GM18502 (cell line): ENCODE measurements around the gene OPCML.

ENCODE experiments used
- ATAC-seq: cut with Tn5 transposase; IDR thresholded peaks from one replicate; pipeline ENCODE4 v1.9.1; 2021; ENCODE audit warnings: mild to moderate bottlenecking; ENCODE audit not compliant: unreplicated experiment, poor library complexity

OPCML gene

DNA sequence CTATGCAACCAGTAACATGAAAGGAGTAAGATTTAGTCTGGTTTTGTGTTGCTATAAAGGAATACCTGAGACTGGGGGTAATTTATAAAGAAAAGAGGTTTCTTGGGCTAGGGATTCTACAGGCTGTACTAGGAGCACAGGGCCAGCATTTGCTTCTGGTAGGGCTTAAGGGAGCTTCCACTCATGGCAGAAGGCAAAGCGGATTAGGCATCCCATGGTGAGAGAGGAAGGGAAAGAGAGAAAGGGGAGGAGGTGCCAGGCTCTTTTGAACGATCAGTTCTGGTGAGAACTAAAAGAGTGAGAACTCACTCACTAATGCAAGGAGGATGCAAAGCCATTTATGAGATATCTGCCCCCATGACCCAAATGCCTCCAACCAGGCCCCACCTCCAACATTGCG is 283.2 kb downstream of the OPCML start:
- ATAC-seq: no peak

DNA sequence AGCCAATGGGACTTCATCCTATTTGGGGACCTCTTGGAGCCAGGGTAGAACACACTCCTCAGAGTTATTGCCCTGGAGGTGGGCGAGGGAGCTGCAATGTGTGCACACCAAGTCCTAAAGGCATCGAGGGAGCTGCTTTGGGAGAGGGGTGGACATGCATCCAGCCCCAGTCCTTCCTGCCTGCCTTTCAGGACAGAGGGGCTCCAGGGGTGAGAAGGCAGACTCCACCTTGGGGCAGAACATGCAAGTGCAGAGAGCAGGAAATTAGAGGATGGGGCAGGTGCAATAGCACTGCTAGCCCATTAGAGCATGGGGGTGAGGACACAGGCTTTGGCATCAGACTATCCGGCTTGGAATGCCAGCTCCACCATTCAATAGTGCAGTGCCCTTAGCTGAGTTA is 288.5 kb downstream of the OPCML start:
- ATAC-seq: no peak

DNA sequence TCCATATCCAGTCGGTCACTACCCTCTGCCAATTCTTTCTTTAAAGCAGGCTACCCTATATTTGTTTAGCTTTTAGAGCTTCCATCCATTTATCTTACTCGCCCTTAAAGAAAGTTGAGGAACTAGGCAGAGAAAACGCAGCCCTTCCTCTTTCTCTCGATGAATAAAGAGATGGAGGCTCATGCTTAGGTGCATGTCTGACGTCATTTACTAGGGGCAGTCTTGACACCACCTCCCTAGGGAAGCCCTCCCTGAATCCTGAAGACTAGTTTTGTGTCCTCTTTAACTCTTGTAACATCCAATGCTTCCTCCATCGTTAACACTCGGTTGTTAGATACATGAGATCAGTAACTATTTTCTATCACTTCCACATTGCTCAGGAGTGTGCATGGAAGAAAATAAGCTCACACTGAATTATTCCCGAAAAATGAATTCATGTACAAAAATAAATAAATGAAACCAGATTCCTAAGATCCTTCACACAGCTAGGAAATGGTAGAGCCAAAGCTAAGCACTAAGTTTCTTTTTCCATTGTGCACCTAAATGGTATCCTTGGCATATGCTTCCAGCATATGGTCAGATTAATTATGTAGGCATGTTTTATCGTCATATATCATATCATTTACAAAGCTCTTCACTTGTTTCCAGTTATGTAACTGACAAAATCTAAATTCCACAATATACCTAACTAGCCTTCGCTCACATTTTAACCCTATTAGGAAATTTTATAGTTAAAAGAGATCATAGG is 291.2 kb downstream of the OPCML start:
- no peak for ATAC-seq

DNA sequence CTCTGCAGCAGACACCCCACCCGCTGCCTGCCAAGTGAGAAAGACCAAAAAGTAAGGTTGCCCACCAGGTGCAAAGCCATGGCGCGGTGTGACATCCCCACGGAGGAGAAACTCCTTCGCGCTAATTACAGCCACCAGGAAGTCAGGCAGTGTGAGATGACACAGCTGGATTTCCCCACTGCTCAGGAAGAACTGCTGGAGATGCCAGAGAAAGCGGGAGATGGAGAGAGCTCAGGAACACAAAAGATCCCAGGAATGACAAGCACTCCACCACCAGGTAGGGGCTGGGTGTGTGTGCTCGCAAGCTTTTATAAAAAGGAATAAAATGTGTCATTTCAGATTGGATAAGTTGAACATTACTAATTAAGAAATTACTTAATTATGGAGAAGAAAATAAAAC is 292.7 kb downstream of the OPCML start:
- no peak for ATAC-seq

DNA sequence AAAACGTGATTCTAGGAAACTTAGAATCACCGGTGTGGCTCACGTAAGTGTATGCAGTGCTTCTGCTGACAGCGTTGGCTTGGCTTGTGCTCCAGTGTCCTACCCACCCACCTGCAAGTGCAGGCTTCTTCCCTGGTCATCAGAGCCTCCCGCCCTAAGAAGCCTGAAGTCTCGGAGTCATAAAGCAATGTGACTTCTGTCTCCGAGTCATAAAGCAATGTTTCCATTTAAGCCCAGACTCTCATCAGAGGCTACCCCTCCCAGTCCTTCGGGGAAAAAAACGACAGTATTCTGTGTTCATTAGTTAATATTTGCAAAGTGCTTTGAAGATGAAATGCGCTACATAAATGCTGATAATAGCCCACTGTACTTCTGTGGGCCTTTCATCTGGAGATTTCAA is 293.8 kb downstream of the OPCML start:
- no peak for ATAC-seq

DNA sequence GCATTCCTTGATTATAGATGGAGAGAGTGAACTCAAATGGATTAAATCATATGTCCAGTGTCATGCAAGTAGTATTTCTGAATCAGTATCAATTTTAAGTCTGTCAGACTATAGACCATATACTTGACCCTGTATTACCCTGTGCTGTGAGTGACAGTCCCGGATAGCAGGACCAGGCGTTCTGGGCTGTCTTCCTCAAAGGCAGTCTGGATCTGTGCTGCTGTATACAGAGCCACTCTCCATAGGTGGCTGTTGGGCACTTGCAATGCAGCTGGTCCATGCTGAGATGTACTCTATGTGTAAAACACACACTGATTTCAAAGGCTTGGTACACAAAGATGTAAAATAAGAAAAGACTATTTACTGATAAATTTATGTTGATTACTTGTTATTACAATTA is 294.3 kb downstream of the OPCML start:
- ATAC-seq: no peak

DNA sequence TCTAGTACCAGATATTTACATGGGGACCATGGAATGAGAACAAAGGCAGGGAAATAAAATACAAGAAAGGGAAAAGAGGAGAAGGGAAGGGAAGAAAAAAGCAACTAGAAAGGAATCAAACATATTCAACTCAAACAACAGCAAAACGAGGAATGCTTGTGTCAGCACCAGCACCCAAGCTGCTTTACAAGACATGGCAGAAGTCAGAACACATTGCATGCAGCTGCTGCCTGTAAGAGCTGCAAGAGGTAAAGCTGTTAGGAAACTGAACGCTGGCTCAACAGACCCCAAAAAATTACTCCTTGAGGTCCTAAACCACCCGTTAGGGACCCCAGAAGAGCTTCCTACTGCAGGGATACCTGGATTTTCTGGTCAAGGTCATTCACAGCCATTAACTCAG is 296.9 kb downstream of the OPCML start:
- no peak for ATAC-seq

DNA sequence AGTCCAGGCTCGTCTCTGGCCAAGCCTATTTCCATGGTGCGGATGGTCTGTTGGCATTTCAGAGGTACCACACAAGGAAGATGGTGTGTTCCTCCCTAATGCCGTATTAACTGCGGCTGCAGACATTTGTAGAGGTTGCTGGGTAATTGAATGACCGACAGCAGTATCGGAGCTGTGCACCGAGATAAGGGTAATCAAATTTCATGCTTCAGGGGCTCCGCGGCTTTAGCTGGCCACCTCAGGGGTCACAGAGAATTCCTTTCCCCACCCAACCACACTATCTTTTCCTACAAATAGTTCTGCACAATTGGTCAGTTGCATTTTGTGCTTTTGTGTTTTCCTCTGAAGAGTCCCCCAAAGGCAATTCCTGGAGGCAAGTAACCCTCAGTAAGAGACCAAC is 297.4 kb downstream of the OPCML start:
- no peak for ATAC-seq

DNA sequence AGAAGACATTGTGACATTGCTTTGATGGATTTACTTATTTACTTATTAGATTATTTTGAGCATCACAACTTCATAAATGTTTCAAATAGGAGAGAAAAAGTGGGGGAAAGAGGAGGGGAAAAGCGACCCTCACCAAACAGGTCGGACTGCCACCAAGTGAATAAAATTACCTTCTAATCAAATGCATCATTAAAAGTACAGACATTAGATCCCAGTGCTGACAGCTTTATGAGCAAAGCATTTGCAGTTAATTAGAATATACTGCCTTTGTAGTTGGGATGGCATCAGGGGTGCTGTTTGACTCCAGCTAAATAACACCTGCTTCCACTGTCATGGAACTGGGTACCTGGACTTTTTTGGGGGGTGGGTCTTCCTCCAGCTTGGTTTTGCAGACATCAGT is 299.6 kb downstream of the OPCML start:
- no peak for ATAC-seq

DNA sequence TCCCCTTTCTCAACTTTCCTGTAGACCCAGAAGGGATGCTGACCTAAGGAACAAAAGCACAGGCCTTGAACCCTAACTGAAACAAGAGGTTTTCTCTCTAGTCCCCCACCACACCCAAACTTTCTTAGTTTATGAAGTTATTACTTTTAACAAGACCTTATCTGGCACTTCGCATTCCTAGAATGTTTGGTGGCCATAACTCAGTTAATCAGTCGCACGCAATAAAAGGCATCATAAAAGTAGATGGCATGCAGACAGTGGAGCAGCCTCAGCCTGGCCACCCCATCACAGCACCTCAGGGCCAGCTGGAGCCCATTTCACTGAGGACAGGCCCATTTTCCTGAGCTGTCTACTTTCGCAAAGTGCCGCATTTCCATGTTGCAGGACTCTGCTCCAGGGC is 301.9 kb downstream of the OPCML start:
- no peak for ATAC-seq

DNA sequence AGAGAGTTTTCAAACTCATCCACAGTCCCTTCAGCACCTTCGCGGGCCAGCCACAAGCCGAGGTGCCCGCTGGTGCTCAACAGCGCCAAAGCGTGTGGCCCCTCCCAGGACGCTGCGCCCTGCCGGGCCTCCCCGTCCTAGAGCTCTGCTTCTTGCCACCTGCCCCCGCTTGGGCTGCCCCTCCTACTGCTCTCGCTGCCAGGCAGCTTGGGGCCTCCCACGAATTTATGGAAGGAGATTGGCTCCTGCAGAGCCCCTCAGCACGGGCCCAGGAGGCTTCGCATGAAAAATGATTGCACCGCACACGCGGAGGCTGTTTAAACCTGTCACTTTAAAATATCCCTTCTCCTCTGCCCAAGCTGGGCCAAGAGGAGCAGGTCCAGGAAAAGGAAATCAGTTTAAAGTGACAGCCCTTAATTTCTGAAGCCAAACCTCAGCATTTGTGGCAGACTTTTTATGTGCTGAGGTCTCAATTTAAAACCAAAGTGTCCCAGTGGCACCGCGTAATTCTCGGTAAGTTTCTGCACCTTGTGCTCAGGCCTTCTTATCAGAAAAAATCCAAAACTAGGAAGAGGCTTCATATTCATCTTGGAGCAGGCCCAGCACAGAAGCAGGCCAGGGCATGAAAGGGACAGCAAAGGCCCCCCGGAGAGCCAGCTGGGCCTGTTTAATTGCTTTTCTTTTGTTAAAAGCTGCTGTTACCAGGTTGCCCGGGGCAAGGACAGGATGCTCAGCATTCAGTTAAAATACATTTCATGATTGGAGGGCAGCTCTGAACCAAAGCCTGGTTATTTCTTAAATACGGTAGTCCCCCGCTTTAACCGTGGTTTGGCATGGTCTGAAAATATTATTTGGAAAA is 303.6 kb downstream of the OPCML start:
- no peak for ATAC-seq

DNA sequence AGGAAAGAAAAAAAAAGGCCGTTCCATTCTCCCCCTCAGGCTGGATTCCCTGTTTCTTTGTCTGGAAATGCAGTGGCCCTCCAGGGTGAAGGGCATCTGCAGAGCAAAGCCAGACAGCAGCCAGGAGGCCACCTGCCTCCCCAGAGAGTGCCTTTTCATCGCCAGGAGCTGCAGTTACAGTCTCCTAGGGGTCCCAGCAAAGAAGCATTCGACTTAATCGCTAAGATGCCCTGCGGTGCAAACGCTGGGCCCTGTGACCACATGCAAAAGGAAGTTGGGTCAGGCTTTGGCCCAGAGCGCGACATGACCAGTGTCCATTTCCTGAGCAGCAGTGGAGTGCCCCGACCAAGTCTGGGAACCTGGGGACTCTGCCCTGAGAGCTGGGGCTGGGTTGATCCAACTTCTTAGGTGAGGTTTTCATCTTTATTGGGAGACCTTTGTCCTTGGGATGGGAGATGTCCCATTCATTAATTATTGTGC is 304.6 kb downstream of the OPCML start:
- ATAC-seq: no peak

DNA sequence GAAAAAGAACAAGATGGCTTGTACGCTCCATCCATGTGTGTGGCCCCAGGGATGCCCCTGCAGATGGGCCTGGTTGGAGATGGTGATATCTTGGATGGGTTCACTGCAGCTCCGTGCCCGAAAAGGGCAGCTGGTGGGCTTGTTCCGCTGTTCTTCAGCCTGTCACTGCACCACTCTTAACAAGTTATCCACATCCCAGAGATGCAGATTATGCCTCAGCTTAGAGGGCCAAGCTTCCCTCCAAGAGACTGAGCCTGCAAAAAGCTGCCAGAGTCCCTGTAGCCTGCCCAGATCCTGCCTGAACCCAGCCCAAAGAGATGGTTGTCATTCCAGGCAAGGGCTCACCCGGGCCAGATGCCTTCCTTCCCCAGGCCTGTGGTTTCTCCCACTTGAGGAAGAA is 308.0 kb downstream of the OPCML start:
- no peak for ATAC-seq

DNA sequence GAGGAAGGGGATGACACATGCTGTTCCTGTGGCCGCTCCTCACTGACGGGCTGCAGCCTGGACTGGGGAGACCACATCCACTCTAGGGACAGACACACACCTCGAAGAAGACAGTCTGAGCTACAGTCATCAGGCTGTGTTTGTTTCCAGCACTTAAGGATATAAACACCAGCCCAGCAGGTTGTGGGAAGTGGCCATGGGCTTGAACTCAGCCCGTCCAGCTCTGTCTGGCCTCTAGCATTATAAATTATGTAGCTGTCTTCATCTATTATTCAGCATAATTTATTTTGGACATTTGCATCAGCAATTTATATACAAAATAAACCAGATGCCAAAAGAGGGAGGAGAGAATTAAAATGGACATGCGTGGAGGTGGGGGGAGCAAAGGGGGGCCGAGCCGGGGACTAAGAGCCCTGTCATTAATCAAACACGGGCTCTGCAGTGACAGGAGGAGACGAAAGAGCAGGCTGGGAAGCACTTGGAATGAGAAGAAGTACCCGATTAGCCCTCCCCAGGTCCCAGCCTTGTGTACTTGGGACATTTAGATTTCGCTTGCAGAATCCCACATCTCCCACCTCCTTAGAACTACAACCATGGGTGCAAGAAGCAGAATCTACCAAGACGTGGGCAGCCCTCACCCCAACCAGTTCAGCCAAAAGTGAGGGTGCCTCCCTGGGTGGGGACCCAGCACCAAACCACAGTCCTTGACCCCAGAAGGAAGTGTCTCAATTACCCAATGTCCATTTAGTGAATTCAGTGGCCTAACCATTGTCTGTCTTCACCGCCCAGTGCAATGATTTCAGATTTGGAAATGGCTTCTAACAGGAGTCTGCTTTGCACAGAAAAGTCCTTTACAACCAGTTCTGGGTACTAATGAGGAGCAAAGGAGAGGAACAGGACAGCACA is 309.6 kb downstream of the OPCML start:
- no peak for ATAC-seq

DNA sequence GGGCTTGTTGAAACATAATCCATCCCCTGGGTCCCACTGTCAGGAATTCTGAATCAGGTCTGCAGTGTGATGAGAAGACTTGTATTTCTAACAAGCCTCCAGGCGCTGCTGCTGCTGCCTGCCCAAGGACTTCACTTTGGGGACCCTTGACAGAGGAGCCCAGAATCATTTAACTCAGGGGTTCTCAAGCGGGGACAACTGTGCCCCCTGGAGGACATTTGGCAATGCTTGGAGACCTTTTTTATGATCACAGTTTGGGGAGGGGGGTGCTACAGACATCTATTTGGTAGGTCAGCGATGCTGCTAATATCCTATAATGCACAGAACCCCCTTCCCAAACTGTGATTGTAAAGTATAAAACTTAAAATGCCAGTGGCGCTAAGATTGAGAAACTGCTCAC is 312.8 kb downstream of the OPCML start:
- ATAC-seq: no peak

DNA sequence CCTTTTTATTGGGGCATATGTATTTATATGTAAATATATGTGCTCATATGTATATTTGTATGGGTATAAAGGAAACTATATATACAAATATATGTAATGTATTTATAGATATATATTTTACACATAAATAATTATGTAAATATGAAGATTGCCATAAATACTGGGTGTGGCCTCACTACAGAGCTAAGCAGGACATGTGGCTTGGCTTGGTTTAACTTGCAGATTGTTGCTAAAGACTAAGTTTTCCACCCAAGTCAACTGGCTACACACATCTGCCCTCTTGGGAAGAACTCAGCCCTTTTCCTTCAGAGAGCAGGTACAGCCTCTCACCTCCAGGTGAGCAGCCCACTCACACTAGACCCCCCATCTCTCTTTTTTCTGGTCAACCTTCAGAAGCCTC is 315.5 kb downstream of the OPCML start:
- no peak for ATAC-seq

DNA sequence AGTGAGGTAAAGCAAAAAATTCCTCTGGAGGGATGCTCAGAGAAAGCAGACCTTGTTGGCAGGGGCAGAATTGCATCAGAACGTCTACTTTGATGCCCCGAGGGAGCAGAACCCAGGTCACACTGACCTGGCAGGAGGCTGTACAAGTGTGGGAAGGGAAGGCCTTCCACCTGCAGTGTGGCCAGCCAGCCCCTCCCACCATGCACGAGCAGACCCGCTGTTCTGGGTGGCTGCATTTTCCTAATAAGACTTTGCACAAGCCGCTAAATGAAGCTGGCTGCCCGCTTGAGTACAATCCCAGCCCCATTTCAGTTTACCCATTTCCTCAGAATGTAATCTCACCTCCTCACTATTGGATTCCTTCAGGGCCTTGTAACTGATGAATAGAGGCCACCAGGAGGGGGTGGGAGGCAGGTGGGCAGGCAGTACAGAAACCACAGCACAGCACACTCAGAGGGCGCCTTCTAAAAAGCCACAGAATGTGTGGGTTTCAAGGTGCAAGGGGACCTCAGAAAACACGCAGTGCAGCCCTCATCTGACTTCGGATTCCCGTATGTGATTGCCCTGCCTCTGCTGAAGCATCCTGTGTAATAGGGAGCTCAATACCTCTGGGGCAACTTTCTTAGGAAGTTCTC is 316.6 kb downstream of the OPCML start:
- ATAC-seq: no peak

DNA sequence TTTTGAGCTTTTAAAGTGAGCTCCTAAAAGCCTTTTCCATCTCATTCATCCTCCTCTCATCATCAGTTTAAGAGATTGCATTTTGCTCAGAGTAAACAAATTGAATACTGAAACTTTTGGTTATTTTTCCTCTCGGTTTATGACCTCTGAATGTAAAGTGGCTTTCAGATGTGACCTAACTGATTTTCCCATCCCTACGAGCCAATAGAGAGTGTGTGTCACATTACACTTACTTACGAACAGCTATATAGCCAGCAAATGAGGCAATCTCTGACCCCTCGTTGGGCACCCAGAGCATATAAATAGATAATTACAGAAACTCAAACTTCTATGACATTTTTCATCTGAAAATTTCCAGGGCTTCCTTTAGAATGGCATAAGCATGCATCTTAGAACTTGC is 317.7 kb downstream of the OPCML start:
- no peak for ATAC-seq

DNA sequence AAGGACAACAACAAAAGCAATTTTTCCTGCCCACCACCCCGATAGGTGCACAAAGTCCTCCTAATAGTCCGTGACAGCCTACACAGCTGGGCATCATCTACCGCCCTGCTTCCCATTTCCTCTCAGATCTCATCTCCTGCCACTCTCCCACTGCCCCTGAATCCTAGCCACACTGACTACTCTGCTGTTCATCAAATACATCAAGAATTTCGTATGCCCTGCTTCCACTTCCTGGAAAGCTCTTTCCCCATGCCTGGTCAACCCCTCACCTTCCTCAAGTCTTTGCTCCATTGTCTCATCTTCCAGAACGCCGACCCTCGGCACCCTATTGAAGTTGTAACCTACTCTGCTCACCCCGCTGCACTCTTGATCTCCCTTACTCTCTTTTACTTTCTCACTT is 320.1 kb downstream of the OPCML start:
- no peak for ATAC-seq

DNA sequence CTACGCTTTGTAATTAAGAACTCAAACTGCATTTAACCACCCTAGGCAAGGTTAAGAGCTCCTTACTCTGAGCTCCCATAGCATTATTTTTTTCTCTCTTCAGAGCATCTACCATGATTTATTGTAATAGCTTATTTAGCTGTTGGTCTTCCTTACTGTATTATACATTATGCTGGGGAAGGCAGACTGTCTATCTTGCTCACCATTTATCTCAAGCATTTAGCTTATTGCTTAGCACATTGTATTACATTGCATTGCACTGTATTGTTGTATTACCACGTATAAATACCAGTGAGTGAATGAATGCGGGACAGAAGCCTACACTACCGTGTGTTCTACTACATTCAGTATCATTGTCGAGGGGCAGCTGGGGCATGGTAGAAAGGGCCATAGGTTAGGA is 324.3 kb downstream of the OPCML start:
- no peak for ATAC-seq
